ENCODE data around the gene MPRIP. TPM values are rescaled to one million over a fixed set of nuclear protein-coding genes. Genes with fewer than 3 reads are reported as not detected.
A peak's percentile ranks its signal among the peaks of the same experiment; 100 is the strongest.

Gene MPRIP
- total and polyA plus RNA-seq, 3 experiments from 2014 or later: 40.3 to 184 (median 174) TPM

DNA sequence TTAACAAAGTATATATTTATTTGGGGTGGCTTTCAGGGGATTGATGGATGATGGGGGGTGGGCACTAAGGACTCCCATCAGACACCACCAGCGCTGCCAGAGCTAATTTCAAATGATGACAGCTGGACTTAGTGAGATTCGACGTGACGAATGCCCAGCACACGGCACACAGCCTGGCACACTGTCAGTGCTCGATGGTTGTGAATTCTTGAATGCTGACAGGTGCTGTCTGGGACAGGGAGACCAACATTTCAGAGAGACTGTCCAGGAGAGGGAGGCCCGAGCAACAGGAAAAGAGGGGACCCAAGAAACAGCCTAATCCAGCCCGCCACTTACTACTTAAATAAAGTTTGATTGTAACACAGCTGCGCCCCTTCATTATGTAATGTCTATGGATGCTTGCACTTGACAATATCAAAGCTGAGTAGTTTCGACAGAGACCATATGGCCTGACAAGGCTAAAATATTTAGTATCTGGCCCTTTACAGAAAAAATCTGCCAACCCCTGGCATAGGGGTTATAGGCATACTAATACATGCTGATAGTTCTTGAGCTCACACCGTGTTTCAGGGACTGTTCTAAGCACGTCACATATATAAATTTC, 6.2 kb upstream of the MPRIP start:
- POLR2A ChIA-PET: no interaction called here
- Histone ChIP-seq H3K9me3 (ENCODE audit: low read length) (no peaks in the 10 kb centered on the region), H3K4me3 (ENCODE audit: low read length) (no peak overlapping the region), H3K36me3 (ENCODE audit: insufficient read depth, low read length) (no peaks in the 10 kb centered on the region), H3K27ac (ENCODE audit: low read depth, low read length) (no peak overlapping the region), H3K4me1 (ENCODE audit: insufficient read depth, low read length) (no peaks in the 10 kb centered on the region), H3K27me3 (ENCODE audit: insufficient read depth, low read length, poor library complexity, severe bottlenecking) (no peaks in the 10 kb centered on the region)
- H3K27ac Mint-ChIP-seq: peak overlapping the region in 1 of 8 donors; percentile 87
- CTCF ChIA-PET: no interaction called here
- no peaks in the 10 kb centered on the region for H3K27me3 Mint-ChIP-seq
- H3K4me1 Mint-ChIP-seq: peaks cover 0 to under 1% (median 0%) of the 10 kb centered on the region in 3 donors
- no peaks in the 10 kb centered on the region for H3K36me3 Mint-ChIP-seq
- H3K9me3 Mint-ChIP-seq: no peaks in the 10 kb centered on the region
- no peak overlapping the region for H3K4me3 Mint-ChIP-seq
- no peak for DNase-seq

DNA sequence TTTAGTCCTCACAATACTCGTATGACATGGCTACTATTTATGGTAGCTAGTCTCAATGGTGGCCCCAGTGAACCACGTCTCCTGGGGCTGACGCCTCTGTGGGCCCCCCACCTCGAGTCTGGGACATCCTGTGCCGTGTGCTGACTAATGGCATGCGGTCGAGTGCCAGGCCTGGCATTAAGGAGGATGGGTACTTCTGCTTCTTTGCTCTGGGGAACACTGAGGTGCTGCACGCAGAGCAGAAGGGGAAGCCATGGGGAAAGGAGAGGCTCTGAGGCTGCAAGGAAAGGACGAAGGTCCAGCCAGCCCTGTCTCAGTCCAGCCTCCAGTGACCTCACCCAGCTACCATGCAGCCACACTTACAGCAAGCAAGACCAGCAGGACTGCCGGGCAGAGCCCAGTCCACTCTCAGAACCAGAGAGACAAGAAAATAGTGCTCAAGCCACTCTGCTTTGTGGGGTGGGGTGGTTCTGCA, 5.7 kb upstream of the MPRIP start:
- Histone ChIP-seq H3K9me3 (ENCODE audit: low read length) (no peaks in the 10 kb centered on the region), H3K27me3 (ENCODE audit: insufficient read depth, low read length, poor library complexity, severe bottlenecking) (no peaks in the 10 kb centered on the region), H3K27ac (ENCODE audit: low read depth, low read length) (no peak overlapping the region), H3K36me3 (ENCODE audit: insufficient read depth, low read length) (no peaks in the 10 kb centered on the region), H3K4me1 (ENCODE audit: insufficient read depth, low read length) (peaks cover 5% of the 10 kb centered on the region), H3K4me3 (ENCODE audit: low read length) (no peak overlapping the region)
- POLR2A ChIA-PET: interaction anchor here (0.6 kb wide), 1 partner anchor 29 kb away, joined by 5 read pairs; no protein-coding TSS in a partner anchor
- H3K4me3 Mint-ChIP-seq: no peak overlapping the region
- DNase-seq: no peak
- CTCF ChIA-PET: no interaction called here
- no peak overlapping the region for H3K27ac Mint-ChIP-seq
- H3K27me3 Mint-ChIP-seq: no peaks in the 10 kb centered on the region
- peaks cover 3 to 6% (median 5%) of the 10 kb centered on the region in 3 donors for H3K4me1 Mint-ChIP-seq
- H3K36me3 Mint-ChIP-seq: no peaks in the 10 kb centered on the region
- no peaks in the 10 kb centered on the region for H3K9me3 Mint-ChIP-seq

DNA sequence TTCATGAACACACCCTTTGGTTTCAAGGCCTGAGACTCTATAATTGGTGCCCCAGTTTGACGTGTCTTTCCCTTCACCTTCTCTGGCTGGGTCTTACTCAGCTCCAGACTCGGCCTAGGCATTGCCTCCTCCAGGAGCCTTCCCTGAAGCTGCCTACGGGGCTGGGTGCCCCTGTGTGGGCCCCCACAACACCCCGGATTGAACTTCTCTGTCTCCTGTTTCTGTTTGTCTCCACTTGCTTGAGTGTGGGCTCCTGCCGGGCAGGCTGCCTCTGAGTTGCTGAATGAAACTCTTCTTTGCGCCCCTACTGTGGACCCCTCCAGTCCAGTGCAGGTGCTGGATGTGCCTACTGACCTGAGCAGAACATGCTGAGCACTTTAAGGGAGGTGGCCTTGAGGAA, 2.3 kb upstream of the MPRIP start:
- H3K4me3 Mint-ChIP-seq: peak overlapping the region in 1 of 7 donors; percentile 22
- Histone ChIP-seq H3K4me1 (ENCODE audit: insufficient read depth, low read length) (peaks cover 27% of the 10 kb centered on the region), H3K27ac (ENCODE audit: low read depth, low read length) (no peak overlapping the region), H3K9me3 (ENCODE audit: low read length) (no peaks in the 10 kb centered on the region), H3K36me3 (ENCODE audit: insufficient read depth, low read length) (no peaks in the 10 kb centered on the region), H3K4me3 (ENCODE audit: low read length) (no peak overlapping the region), H3K27me3 (ENCODE audit: insufficient read depth, low read length, poor library complexity, severe bottlenecking) (no peaks in the 10 kb centered on the region)
- peaks cover 0 to 1% of the 10 kb centered on the region in 2 donors for H3K27me3 Mint-ChIP-seq
- DNase-seq: no peak
- ChIA-PET POLR2A (no interaction called here), CTCF (no interaction called here)
- H3K9me3 Mint-ChIP-seq: peaks cover 0 to 2% (median 0%) of the 10 kb centered on the region in 5 donors
- H3K4me1 Mint-ChIP-seq: peaks cover 27 to 28% (median 28%) of the 10 kb centered on the region in 3 donors
- H3K27ac Mint-ChIP-seq: no peak overlapping the region
- H3K36me3 Mint-ChIP-seq: peaks cover 0 to 6% (median 0%) of the 10 kb centered on the region in 3 donors

DNA sequence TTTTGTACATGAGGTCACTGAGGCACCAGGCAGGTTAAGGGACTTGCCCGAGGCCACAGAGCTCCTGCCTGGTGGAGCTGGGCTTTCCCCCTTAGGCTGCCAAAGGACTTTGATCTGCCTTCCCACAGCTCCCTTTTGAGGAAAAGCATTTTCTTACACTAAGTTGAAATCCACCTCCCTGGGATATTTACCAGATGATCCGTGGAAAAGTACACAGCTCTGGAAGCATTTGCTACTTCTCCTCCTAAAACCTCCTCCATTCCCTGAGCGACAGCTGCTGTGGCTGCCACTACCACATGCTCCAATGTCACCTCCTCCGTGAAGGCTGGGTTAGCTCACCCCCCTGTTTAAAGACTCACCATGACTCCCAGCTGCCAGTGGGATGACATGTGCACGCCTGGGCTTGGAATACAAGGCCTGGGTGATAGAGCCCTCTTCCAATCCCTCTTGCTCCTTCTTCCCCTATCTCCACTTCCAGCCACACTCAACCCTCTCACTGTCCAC, 1.2 kb upstream of the MPRIP start:
- Mint-ChIP-seq H3K4me1 (peaks cover 36 to 38% (median 37%) of the 10 kb centered on the region in 3 donors), H3K4me3 (peak overlapping the region; percentile 13 to 76 (median 56)), H3K27me3 (peaks cover 0 to 1% of the 10 kb centered on the region in 2 donors), H3K27ac (peak overlapping the region in 5 of 8 donors; percentile 24 to 74 (median 57)), H3K9me3 (peaks cover 0 to 2% (median 0%) of the 10 kb centered on the region in 5 donors), H3K36me3 (peaks cover 0 to 6% (median 0%) of the 10 kb centered on the region in 3 donors)
- no peak overlapping the region for H3K27ac ChIP-seq (ENCODE audit: low read depth, low read length)
- ChIA-PET POLR2A (no interaction called here), CTCF (no interaction called here)
- no peak overlapping the region for H3K4me3 ChIP-seq (ENCODE audit: low read length)
- H3K4me1 ChIP-seq (ENCODE audit: insufficient read depth, low read length): peaks cover 39% of the 10 kb centered on the region
- H3K9me3 ChIP-seq (ENCODE audit: low read length): no peaks in the 10 kb centered on the region
- H3K27me3 ChIP-seq (ENCODE audit: insufficient read depth, low read length, poor library complexity, severe bottlenecking): no peaks in the 10 kb centered on the region
- no peaks in the 10 kb centered on the region for H3K36me3 ChIP-seq (ENCODE audit: insufficient read depth, low read length)
- DNase-seq: no peak

DNA sequence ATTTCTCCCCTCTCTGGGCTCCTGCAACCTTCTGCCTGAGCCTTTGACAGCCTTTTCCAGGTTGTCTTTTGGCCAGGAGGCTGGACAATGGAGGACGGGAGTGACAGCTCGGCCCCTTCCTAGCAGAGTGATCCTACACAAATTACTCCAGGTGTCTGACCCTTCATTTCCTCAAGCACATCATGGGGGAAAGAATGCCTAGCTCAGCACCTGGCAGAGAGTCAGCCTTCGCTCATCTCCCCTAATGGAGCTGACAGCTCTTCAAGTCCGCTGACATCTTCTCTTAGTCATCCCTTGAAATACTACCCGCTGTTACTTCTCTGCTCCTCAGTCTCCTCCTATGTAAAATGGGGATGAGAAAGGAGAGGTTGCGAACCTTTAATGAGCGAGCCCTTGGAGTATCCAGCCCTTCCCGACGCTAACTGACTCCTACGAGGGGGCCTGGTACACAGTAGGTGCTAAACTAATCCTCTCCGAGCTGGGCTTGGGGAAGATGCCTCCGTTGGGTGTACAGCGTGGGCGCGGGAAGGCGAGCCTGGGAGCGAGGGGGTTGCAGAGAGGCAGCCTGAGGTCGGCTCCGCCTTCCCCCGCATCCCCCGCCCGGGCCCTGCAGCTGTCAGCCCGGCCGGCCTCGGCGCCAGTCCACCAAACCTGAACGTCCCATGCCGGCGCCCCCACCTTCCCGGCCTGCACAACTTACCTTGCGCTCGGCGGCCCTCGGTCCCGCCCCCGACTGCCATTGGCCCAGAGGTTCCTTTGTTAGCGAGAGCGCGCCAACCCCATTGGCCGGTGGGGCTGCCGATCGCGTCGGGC, 480 bp upstream of the MPRIP start:
- H3K36me3 Mint-ChIP-seq: peaks cover 0 to 6% (median 0%) of the 10 kb centered on the region in 3 donors
- peak overlapping the region; percentile 56 to 85 (median 73) for H3K4me3 Mint-ChIP-seq
- Histone ChIP-seq H3K36me3 (ENCODE audit: insufficient read depth, low read length) (no peaks in the 10 kb centered on the region), H3K9me3 (ENCODE audit: low read length) (no peaks in the 10 kb centered on the region), H3K27me3 (ENCODE audit: insufficient read depth, low read length, poor library complexity, severe bottlenecking) (no peaks in the 10 kb centered on the region), H3K4me1 (ENCODE audit: insufficient read depth, low read length) (peaks cover 46% of the 10 kb centered on the region), H3K27ac (ENCODE audit: low read depth, low read length) (no peak overlapping the region), H3K4me3 (ENCODE audit: low read length) (peak overlapping the region; percentile 55)
- peaks cover 39 to 45% (median 43%) of the 10 kb centered on the region in 3 donors for H3K4me1 Mint-ChIP-seq
- peaks cover 0 to 2% (median 0%) of the 10 kb centered on the region in 5 donors for H3K9me3 Mint-ChIP-seq
- H3K27ac Mint-ChIP-seq: peak overlapping the region in 5 of 8 donors; percentile 40 to 78 (median 69)
- peak; percentile 93 to 98 (median 95) for DNase-seq
- H3K27me3 Mint-ChIP-seq: peaks cover 0 to 1% of the 10 kb centered on the region in 2 donors
- ChIA-PET POLR2A (no interaction called here), CTCF (interaction anchor here (0.6 kb wide), 1 partner anchor 52 kb away, joined by 3 read pairs; no protein-coding TSS in a partner anchor)

DNA sequence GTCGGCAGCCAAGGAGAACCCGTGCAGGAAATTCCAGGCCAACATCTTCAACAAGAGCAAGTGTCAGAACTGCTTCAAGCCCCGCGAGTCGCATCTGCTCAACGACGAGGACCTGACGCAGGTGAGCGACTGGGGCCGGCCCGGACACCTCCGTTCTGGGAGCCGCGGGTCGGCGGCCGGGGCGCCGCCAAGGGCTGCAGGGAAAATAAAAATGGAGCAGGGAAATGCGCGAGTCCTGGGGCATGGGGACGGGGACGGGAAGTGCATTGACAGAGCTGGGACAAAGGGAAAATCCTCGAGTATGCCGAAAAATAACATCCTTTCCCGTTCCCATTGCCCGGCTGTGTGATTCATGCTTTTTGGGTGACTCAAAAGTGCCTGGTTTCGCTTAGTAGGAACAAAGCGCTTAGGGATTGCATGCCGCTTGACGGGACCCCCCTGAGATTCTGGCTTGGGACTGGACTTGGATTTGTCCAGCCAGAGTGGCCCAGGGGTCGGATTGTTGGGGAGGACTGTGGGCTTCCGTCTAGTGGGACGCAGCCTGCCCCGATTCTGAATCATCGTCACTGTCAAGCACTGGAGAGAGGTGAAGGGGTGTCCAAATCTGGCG, 699 bp downstream of the MPRIP start:
- DNase-seq: peak in 3 of 5 donors; percentile 6 to 57 (median 9)
- Histone ChIP-seq H3K4me3 (ENCODE audit: low read length) (peak overlapping the region; percentile 91), H3K27ac (ENCODE audit: low read depth, low read length) (peak overlapping the region; percentile 58), H3K27me3 (ENCODE audit: insufficient read depth, low read length, poor library complexity, severe bottlenecking) (no peaks in the 10 kb centered on the region), H3K9me3 (ENCODE audit: low read length) (no peaks in the 10 kb centered on the region), H3K36me3 (ENCODE audit: insufficient read depth, low read length) (no peaks in the 10 kb centered on the region), H3K4me1 (ENCODE audit: insufficient read depth, low read length) (peaks cover 54% of the 10 kb centered on the region)
- H3K9me3 Mint-ChIP-seq: peaks cover 0 to 2% (median 0%) of the 10 kb centered on the region in 5 donors
- peaks cover 47 to 55% (median 53%) of the 10 kb centered on the region in 3 donors for H3K4me1 Mint-ChIP-seq
- ChIA-PET CTCF (no interaction called here), POLR2A (interaction anchor here (1.0 kb wide), 1 partner anchor 10 kb away, joined by 5 read pairs; no protein-coding TSS in a partner anchor)
- peaks cover 0 to 2% of the 10 kb centered on the region in 2 donors for H3K27me3 Mint-ChIP-seq
- peaks cover 0 to 6% (median 0%) of the 10 kb centered on the region in 3 donors for H3K36me3 Mint-ChIP-seq
- H3K4me3 Mint-ChIP-seq: peak overlapping the region; percentile 90 to 97 (median 97)
- peak overlapping the region; percentile 69 to 98 (median 94) for H3K27ac Mint-ChIP-seq

DNA sequence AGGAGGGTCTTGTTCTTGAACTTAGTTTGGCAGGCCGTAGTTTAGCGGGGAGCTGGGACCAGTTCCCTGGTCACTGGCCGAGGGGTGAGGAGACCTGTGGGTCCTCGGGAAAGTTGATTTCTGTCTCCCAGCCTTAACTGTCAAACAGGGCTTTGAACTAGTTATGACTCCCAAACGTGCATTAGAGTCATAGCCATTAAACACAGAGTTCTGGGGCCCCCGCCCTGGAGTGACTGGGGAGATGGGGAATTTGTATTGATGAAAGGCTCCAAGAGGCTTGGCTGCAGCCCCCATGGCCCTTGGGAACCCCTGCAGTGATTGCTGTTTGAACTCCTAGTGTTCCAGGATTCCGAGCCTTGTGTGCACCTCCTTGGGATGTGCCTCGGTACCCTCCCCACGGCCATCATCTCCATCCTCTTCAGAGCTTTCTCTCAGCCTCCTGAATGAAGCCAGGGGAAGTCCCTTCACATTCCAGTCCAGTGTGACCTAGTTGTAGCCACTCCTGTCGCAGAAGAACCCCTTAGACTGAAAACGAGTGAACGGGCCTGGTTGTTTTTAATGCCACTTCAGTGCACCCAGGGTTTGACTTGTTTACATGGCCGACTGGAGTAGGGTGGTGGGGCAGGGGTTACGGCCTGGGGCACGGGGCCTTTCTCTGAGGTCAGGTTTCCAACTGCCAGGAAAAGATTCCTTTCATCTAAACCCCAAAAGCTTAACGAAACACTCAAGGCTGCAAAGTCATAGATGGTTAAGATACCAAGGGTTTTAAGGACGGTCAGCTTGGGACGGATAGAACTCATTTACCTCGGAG, 1.4 kb downstream of the MPRIP start:
- H3K4me3 Mint-ChIP-seq: peak overlapping the region; percentile 90 to 97 (median 97)
- CTCF ChIA-PET: interaction anchor here (0.8 kb wide), 1 partner anchor 10 kb away, joined by 3 read pairs; no protein-coding TSS in a partner anchor
- H3K36me3 Mint-ChIP-seq: peaks cover 0 to 6% (median 0%) of the 10 kb centered on the region in 3 donors
- peaks cover 0 to 2% of the 10 kb centered on the region in 2 donors for H3K27me3 Mint-ChIP-seq
- H3K27ac Mint-ChIP-seq: peak overlapping the region; percentile 69 to 98 (median 94)
- Histone ChIP-seq H3K4me3 (ENCODE audit: low read length) (peak overlapping the region; percentile 91), H3K27me3 (ENCODE audit: insufficient read depth, low read length, poor library complexity, severe bottlenecking) (no peaks in the 10 kb centered on the region), H3K9me3 (ENCODE audit: low read length) (no peaks in the 10 kb centered on the region), H3K4me1 (ENCODE audit: insufficient read depth, low read length) (peaks cover 58% of the 10 kb centered on the region), H3K36me3 (ENCODE audit: insufficient read depth, low read length) (no peaks in the 10 kb centered on the region), H3K27ac (ENCODE audit: low read depth, low read length) (peak overlapping the region; percentile 58)
- peaks cover 54 to 62% (median 60%) of the 10 kb centered on the region in 3 donors for H3K4me1 Mint-ChIP-seq
- POLR2A ChIA-PET: interaction anchor here (1.0 kb wide), 1 partner anchor 9 kb away, joined by 5 read pairs; no protein-coding TSS in a partner anchor
- no peak for DNase-seq
- peaks cover 0 to 2% (median 0%) of the 10 kb centered on the region in 5 donors for H3K9me3 Mint-ChIP-seq

Data from CD8-positive, alpha-beta memory T cell (primary cell).